Fibroblast of lung (primary cell): ENCODE data around the gene MRPL38.
A peak's percentile ranks its signal among the peaks of the same experiment; 100 is the strongest.

ENCODE experiments used
- EZH2 ChIP-seq: IDR thresholded peaks from 2 replicates; pipeline ENCODE4 v1.5.1; 2012; ENCODE audit warnings: low read length, control low read depth, mild to moderate bottlenecking; ENCODE audit errors: missing control alignments
- TF ChIP-seq, protein P1 (sequence below), 2 donors: IDR thresholded peaks in 1 of 2; conservative IDR thresholded peaks in 1 of 2; 1 replicate in 1 of 2; 2 replicates in 1 of 2; pipeline ENCODE4 v1.5.1; 2011 to 2012; ENCODE audit warnings: low read length in 2 of 2, control low read depth in 1 of 2, inconsistent platforms in 1 of 2, low read depth in 1 of 2, mild to moderate bottlenecking in 1 of 2

DNA sequence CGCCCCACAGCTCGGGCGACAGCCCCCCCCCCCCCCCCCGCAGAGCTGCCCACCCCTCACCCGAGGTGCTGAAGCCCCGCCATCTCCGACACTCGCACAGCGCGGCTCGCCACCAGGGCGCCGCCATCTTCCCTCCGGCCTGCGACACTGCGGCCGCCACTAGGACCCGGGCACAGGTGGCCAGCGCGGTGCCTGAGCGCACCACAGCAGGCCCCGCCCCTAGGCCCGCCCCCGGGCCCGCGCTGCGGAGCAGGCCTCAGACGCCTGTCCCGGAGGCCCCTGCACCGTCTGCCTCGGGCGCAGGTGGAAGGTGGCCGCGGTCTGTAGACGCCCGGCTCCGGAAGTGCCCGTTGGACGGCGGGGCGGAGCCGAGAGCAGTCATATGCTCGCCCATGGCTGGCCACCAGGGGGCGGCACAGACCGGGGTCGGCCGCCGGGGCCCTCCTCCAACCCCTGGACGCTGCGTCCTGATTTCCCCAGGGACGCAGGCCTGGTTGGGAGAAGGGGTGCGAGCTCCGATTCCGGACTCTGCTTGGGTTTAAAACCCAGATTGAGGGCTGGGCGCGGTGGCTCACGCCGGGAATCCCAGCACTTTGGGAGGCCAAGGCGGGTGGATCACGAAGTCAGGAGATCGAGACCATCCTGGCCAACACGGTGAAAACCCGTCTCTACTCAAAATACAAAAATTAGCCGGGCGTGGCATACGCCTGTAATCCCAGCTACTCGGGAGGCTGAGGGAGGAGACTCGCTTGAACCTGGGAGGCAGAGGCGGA lies at the start of gene MRPL38:
- TF ChIP-seq EZH2, result no peak
- TF ChIP-seq, protein P1, sequence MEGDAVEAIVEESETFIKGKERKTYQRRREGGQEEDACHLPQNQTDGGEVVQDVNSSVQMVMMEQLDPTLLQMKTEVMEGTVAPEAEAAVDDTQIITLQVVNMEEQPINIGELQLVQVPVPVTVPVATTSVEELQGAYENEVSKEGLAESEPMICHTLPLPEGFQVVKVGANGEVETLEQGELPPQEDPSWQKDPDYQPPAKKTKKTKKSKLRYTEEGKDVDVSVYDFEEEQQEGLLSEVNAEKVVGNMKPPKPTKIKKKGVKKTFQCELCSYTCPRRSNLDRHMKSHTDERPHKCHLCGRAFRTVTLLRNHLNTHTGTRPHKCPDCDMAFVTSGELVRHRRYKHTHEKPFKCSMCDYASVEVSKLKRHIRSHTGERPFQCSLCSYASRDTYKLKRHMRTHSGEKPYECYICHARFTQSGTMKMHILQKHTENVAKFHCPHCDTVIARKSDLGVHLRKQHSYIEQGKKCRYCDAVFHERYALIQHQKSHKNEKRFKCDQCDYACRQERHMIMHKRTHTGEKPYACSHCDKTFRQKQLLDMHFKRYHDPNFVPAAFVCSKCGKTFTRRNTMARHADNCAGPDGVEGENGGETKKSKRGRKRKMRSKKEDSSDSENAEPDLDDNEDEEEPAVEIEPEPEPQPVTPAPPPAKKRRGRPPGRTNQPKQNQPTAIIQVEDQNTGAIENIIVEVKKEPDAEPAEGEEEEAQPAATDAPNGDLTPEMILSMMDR (conservative IDR thresholded peaks at IDR 0.05 in 1 of 2, IDR thresholded peaks at IDR 0.05 in 1 of 2; ENCODE audit: low read depth in 1 of 2, low read length in 2 of 2), result peak; percentile 73 to 87
